Measurements from ENCODE around the gene ACP3.

Gene ACP3

DNA sequence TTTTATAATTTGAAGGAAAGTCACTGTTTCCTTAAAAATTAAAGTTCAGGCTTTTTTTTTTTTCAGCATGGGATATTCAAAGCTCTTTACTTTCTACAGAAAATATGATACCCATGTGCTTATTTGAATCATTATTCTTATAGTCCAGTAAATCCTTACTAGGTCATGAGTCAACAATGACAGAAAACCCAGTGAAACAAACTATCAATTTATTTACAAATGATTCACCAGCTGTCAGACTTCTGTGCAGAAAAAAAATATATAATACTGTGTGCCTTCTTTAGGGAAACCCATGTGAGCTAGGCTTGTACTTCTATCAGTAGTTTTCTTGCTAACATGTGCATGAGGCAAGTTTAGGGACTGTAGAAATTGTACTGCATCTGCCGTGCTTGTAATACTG is 1.2 kb downstream of the ACP3 start:
- DNase-seq = no peak

DNA sequence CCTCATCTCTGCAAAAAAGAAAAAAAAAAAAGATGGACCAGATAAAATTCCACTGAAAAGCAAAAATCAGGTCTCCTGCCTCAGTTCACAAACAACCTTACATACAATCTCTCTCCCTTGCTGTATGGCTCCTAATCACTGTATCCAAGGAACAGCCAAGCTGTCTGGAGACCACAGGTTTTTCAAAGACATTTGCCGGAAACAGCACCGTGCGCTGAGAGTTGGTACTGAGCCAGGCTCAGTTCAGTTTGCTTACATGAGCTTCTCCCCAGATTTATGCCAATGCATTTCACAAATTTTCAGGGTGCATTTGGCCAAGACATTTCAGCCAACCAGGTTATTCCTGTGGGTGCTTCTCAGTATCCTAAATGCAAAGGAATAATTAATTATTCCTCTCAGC is 4.1 kb downstream of the ACP3 start:
- no peak for DNase-seq

DNA sequence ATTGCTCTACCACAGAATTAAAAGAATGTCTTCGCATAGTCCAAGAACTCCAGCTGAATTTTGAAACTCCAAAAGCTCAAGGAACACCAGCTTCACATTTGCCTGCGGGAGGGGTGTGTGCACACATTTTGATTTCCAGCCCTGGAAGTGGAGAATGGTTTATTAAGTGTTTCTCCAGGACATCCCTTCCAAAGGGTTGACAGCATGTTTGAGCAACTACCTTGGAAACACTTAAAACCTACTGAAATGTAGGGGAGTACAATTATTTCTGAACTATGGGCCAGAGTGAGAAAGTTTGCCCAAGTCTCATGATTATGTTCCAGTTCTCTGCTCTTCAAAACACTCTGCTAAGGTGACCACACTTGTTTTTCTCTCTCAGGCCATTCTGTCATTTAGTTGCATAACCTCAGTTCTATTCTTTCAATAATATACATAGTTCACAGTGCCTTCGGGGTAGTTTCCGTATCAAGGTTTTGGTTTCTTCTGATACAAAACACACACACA is 7.9 kb downstream of the ACP3 start:
- DNase-seq = no peak

- no peak for DNase-seq
Measured at GRCh38 chr3:132325634-132326033, 8.4 kb downstream of the ACP3 start.

DNA sequence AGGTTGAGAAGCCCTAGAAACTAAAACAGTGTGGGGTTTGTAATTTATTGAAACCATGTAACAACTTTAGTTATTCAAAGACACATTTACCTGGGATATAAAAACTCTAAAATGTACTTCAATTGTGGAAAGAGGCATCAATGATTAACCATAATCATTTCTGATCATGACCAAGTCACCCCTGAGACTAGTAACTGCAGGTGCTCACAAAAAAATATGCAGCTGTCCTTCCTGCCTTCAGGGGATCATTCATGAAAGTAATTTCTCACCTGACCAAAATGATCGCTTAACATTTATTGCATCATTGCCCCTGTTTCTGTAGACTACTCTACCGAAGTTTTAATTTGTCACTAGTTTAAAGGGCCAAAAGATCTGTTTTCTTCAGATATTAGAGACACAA is 9.0 kb downstream of the ACP3 start:
- DNase-seq = no peak

DNA sequence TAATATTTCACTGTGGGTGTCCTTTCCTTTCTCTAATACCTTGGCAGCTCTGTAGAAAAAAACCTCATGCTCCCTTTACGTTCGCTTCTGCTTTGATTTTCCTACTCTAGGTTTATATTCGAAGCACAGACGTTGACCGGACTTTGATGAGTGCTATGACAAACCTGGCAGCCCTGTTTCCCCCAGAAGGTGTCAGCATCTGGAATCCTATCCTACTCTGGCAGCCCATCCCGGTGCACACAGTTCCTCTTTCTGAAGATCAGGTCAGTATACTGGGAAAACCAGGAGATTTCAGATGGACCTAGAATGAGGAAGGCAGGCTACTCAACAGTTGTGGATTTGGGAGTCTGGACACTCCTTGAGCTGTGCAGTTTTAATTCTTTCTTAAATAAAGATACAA is 14.9 kb downstream of the ACP3 start:
- DNase-seq = no peak

DNA sequence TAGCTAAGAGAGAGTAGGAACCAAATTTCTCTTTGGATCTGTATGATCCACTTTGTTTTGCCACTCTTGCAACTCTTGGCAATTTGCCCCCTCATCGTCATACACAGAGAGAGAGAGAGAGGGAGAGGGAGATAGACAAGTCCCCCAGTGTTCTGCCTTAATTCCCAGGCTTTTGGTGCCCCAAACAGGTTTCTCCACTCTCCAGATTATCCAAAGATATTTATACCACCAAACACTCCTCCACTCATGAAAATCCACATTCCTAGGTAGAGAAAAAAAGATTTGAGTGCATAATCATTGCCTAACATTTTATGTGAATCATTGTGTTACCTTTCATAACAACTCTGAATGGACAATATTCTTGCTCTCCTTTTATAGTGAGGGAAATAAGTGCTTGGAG is 15.3 kb downstream of the ACP3 start:
- no peak for DNase-seq

DNA sequence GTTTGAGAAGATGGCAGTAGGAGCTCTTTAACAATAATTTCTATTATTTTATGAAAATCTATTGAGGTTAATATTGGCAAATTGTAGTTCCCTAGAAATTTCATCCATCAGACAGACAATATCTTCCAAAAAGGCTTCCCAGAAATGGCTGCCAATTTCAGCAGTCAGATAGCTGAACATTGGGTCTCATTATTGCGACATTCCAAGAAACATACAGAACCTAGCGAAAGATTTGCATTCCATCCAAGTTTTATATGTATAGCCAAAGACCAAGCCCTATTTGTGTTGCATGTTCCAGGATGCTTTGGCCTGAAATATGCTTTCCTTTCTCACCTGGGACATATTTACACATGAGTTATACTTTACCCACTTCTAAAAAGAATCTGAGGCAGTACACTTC is 24.5 kb downstream of the ACP3 start:
- no peak for DNase-seq

DNA sequence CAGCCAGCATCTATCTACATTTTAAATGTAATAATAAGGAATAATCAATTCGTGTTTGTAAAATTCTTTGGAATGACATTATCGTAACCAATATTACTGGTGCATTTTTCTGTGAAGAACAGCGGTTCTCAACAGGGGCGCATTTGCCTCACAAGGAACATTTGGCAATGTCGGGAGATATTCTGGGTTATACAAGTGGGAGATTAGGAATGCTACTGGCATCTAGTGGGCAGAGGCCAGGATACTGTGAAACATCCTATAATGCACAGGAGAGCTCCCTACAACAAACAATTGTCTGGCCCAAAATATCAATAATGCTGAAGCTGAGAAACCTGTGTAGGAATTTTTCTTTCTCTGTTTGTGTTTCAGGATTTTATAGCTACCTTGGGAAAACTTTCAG is 25.0 kb downstream of the ACP3 start:
- no peak for DNase-seq

GRCh38 chr3:132342610-132343009 is 25.4 kb downstream of the ACP3 start:
- no peak for DNase-seq

DNA sequence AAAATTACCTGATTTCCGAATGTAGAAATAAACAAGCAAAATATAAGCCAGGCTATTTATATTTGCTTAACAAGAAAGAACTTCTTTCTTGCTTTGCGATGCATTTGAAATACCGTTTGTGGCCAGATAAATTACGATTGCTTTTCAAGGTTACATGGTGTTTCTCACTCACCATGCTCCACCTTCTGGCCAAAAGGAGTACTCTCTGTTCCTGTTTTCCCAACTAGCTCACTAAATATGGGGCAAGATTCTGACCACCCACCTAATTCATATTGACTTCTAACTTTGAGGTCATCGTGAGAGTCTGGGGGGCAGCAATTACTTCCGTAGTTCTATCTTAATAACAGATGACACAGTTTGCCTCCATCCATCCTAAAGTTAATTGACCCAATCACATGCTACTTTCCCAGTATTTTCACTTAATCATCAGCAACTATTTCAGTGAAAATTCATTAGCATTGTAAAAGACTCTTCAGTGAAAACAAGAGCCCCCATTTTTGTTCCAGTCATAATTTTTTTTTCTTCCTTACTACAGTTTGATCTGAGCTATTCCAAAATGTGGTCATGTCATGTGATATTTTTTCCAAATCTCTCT is 25.9 kb downstream of the ACP3 start:
- DNase-seq = no peak

DNA sequence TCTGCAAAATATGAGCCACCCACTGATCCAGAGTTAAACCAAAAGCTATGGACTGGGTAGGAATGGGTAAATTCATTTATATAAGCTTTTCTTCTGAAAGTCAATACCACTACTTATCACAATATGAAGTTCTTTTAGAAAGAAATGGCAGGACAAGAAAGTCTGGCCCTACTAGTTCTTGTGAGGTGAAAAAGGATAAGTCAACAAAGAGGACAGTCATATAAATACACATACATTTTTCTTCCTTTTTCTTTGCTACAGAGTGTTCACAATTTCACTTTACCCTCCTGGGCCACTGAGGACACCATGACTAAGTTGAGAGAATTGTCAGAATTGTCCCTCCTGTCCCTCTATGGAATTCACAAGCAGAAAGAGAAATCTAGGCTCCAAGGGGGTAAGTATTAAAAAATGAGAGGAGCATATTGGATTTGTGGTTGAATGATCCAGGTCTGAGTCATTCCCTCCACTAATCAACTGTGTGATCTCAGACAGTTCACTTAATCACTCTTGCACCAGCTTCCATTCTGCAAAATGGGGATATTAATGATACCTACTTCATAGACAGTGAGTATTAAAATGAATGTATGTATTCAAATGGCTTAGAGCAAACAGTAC is 27.6 kb downstream of the ACP3 start:
- no peak for DNase-seq

DNA sequence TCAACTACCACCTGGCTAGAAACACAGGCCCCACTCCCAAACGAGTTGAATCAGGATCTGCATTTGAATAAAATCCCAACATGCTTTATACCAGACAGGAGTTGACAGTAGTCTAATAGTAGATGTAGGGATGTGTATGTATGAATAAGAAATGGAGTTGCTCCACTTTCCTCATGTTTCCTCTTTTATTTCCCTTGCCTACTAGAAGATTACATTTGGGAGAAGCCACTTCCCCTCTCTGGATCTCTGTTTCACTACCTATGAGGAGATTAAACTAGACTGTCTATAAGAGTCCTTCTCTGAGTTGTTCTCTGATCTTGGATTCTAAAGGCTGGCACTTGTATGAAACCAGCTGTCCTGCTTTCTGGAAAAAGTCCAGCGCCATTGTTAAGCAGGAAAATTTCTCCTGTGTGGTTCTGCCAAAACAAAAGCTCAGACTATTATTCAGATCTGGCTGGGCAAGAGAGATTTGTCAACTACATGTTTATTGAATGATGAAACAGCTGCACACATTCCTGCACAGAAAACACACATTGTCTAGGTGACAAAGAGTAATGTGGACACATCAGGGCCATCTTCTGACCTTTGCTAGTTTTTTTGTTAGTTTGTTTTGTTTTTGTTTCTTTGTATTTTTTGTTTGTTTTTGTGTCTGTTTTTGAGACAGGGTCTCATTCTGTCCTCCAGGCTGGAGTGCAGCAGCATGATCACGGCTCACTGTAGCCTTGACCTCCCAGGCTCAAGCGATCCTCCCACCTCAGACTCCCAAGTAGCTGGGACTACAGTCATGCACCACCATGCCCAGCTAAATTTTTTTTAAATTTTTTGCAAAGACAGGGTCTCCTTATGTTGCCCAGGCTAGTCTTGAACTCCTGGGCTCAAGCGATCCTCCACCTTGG is 29.9 kb downstream of the ACP3 start:
- no peak for DNase-seq

GRCh38 chr3:132347811-132348210 is 30.6 kb downstream of the ACP3 start:
- no peak for DNase-seq

DNA sequence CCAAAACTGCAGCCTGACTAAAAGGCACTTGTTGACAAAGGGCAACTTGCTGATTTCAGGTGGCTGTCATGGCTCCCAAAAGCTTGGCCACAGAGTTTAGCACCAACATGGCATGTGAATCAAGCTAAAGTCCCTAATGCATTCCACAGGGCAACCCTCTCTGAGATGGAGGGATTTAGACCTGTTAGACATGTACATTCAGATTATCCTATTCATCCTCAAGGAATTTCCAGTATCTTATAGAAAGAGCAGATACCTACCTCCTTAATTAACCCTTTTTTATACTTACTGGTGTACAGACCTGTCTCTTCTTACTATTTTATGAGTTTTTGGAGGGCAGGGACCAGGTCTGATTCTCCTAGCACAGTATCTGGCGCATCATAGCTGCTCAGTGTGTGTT is 31.3 kb downstream of the ACP3 start:
- no peak for DNase-seq

- DNase-seq = no peak
Measured at GRCh38 chr3:132350814-132351213, 33.6 kb downstream of the ACP3 start.

DNA sequence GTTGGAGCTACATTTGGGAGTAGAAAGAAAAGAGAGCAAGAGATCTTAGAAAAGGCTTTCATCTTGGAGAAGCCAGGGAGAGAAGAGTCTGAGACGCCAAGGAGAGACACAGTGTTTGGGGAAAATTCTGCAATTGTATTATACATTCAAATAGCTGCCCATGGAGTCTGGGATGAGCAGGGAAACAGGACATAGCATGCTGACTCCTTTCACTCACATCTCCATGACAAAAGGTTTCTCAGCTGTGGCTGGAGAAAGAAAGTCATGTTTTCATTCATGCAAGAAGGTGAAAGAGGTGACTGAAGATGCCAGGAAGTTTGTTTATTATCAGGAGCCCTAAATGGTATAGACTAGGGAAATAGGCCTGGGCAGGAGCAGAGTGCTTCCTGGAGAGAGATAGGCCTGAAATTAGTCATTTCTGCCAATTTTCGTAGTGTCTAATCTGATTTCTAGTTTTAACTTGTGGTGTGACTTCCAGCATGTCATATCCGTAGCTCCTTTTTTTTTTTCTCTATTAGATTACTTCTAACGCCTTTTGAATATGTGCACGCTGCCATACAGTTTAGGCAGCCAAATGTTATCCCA is 34.1 kb downstream of the ACP3 start:
- no peak for DNase-seq

- DNase-seq = peak; percentile 29
Measured at GRCh38 chr3:132352556-132353143, 35.4 kb downstream of the ACP3 start.

DNA sequence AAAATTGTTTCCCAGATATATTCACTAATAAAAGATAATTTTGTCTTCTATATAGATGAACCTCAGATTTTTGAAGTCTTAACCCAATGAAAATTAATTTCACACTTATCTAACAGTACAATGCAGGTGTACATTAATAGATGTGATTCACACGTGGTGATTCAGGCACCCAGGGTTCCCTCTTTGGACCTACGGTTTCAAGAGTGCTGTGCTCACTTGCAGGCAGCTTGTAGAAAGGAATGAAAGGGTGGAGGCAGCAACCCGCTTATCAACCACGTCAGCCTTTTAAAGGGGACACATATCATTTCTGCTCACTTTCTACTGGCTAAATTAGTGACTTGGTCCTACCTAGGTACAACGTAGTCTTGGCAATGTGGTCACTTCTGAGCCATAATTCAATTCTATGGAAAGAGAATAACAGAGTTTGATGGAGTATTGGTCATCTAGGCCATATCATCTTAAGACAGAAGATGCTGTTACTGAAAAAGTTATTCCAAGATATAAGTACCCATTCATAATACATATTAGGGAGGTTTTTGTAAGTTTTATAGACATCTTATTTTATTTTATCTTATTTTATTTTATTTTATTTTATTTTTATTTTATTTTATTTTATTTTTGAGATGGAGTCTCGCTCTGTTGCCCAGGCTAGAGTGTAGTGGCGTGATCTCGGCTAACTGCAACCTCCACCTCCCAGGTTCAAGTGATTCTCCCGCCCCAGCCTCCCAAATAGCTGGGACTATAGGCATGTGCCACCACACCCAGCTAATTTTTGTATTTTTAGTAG is 37.9 kb downstream of the ACP3 start:
- DNase-seq = no peak

DNA sequence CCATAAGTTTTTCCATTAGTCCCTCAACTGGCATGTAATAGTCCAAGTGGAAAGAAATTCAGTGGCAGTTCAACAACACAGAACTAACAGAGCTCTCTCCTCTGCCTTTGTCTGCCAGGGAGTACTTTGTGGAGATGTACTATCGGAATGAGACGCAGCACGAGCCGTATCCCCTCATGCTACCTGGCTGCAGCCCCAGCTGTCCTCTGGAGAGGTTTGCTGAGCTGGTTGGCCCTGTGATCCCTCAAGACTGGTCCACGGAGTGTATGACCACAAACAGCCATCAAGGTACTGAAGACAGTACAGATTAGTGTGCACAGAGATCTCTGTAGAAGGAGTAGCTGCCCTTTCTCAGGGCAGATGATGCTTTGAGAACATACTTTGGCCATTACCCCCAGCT is 39.4 kb downstream of the ACP3 start:
- DNase-seq = no peak

DNA sequence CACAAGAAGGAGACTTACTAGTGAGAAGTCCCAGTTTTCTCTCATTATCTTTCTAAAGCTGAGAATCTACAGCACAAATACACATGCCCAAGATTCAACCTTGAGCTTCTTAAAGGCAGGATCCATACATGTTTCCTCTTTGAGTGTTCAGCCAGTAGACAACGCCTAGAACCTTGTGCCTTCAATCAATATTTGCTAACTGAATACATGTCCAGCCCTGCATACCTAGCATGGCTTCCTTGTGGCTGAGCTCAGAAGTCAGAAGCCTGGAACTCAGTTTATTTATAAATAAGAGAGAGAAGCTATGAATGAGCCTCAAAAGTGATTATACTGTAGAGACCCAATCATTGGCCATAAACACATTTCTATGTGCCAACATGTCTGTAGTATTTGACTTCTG is 43.5 kb downstream of the ACP3 start:
- DNase-seq = no peak

GRCh38 chr3:132362329-132362728 is 45.1 kb downstream of the ACP3 start:
- DNase-seq = no peak

GRCh38 chr3:132368515-132368914 is 51.3 kb downstream of the ACP3 start:
- no peak for DNase-seq

All from stimulated activated naive CD4-positive, alpha-beta T cell treated with Interleukin-2 at 50 U/mL for 16 hours (primary cell).